Measurements from ENCODE around the gene PSMG1. TPM values are rescaled to one million over a fixed set of nuclear protein-coding genes. Genes with fewer than 3 reads are reported as not detected.
"Not testable (repeated sequence)": the region's sequence is repeated elsewhere in the genome, so short reads cannot be mapped to it uniquely, and the experiment has no call there.

PSMG1 gene
- total RNA-seq, 1 donor from 2014 or later, result 35.0 TPM

DNA sequence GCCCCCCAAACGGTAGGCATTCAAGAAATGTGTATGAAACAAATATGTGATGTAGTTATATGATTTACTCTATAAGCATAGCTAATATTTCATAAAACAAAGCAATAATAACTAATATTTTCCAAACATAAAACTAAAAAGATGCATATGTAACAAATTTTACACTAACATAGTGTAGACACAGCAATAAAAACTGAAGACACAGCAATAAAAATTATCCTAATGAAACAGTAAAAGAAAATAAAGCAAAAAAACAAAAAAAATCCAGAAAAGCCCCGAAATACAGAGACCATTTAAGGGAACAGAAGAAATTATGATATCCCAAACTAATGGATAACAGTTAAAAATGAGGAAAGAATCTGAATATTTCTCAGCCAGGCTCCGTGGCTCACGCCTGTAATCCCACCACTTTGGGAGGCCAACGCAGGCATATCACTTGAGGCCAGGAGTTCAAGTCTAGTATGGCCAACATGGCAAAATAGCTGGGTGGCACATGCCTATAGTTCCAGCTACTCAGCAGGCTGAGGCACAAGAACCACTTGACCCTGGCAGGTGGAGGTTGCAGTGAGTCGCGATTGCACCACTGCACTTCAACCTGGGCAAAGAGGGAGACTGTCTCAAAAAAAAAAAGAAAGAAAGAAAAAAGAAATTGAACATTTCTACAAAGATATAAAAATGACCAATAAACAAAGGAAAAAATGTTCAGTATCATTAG, 38.2 kb upstream of the PSMG1 start:
- H3K4me1 Mint-ChIP-seq (ENCODE audit: low read depth), result peaks cover 20% of the 10 kb centered on the region
- H3K27me3 Mint-ChIP-seq, result no peaks in the 10 kb centered on the region
- H3K27ac Mint-ChIP-seq, result no peak overlapping the region
- H3K9me3 Mint-ChIP-seq (ENCODE audit: low read depth), result no peaks in the 10 kb centered on the region
- no peak overlapping the region for H3K4me3 Mint-ChIP-seq (ENCODE audit: low read depth)
- TF ChIP-seq, protein P1, sequence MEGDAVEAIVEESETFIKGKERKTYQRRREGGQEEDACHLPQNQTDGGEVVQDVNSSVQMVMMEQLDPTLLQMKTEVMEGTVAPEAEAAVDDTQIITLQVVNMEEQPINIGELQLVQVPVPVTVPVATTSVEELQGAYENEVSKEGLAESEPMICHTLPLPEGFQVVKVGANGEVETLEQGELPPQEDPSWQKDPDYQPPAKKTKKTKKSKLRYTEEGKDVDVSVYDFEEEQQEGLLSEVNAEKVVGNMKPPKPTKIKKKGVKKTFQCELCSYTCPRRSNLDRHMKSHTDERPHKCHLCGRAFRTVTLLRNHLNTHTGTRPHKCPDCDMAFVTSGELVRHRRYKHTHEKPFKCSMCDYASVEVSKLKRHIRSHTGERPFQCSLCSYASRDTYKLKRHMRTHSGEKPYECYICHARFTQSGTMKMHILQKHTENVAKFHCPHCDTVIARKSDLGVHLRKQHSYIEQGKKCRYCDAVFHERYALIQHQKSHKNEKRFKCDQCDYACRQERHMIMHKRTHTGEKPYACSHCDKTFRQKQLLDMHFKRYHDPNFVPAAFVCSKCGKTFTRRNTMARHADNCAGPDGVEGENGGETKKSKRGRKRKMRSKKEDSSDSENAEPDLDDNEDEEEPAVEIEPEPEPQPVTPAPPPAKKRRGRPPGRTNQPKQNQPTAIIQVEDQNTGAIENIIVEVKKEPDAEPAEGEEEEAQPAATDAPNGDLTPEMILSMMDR (IDR thresholded peaks at IDR 0.05; ENCODE audit: unreplicated experiment), result no peak
- DNase-seq (ENCODE audit: low spot score, unreplicated experiment), result no peak
- peaks cover 29% of the 10 kb centered on the region for H3K36me3 Mint-ChIP-seq (ENCODE audit: insufficient read depth)

GRCh38 chr21:39220875-39221274, 37.6 kb upstream of the PSMG1 start:
- not testable (repeated sequence) for H3K27me3 Mint-ChIP-seq
- H3K36me3 Mint-ChIP-seq (ENCODE audit: insufficient read depth), result peaks cover 26% of the 10 kb centered on the region

DNA sequence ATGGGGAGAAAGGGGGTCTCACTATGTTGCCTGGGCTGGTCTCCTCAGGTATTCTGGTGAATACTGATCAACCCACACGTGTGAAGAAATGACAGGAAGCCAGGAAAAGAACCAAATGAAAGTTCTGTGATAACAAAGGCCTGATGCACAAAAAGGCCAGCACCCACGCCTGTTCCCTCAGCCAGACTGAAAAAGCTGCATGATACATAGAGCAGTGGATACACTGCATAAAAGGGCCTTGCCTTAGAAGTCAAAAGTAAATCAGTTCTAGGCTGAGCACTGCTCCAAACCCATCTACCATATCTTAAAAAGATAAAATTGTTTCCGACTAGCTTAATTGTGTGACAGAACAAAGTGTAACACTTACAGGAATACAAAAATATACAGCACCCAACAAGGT, 36.9 kb upstream of the PSMG1 start:
- peaks cover 23% of the 10 kb centered on the region for H3K4me1 Mint-ChIP-seq (ENCODE audit: low read depth)
- H3K36me3 Mint-ChIP-seq (ENCODE audit: insufficient read depth), result peaks cover 28% of the 10 kb centered on the region
- no peaks in the 10 kb centered on the region for H3K9me3 Mint-ChIP-seq (ENCODE audit: low read depth)
- TF ChIP-seq, protein P1 (IDR thresholded peaks at IDR 0.05; ENCODE audit: unreplicated experiment), result no peak
- no peak overlapping the region for H3K27ac Mint-ChIP-seq
- no peak for DNase-seq (ENCODE audit: low spot score, unreplicated experiment)
- H3K4me3 Mint-ChIP-seq (ENCODE audit: low read depth), result no peak overlapping the region
- H3K27me3 Mint-ChIP-seq, result no peaks in the 10 kb centered on the region

More at GRCh38 chr21:39220875-39221274, 37.6 kb upstream of the PSMG1 start:
- not testable (repeated sequence) for H3K9me3 Mint-ChIP-seq (ENCODE audit: low read depth); H3K27ac Mint-ChIP-seq; H3K4me3 Mint-ChIP-seq (ENCODE audit: low read depth); DNase-seq (ENCODE audit: low spot score, unreplicated experiment)
- peaks cover 23% of the 10 kb centered on the region for H3K4me1 Mint-ChIP-seq (ENCODE audit: low read depth)

GRCh38 chr21:39218082-39218409, 34.8 kb upstream of the PSMG1 start:
- Mint-ChIP-seq H3K27ac (no peak overlapping the region), H3K4me1 (ENCODE audit: low read depth) (peaks cover 21% of the 10 kb centered on the region), H3K9me3 (ENCODE audit: low read depth) (no peaks in the 10 kb centered on the region)

GRCh38 chr21:39217356-39218081, 34.3 kb upstream of the PSMG1 start:
- no peak for DNase-seq (ENCODE audit: low spot score, unreplicated experiment)
- Mint-ChIP-seq H3K27me3 (no peaks in the 10 kb centered on the region), H3K27ac (peak overlapping the region; percentile 12), H3K9me3 (ENCODE audit: low read depth) (no peaks in the 10 kb centered on the region), H3K4me1 (ENCODE audit: low read depth) (peaks cover 21% of the 10 kb centered on the region), H3K4me3 (ENCODE audit: low read depth) (no peak overlapping the region), H3K36me3 (ENCODE audit: insufficient read depth) (peaks cover 21% of the 10 kb centered on the region)
- TF ChIP-seq, protein P1 (IDR thresholded peaks at IDR 0.05; ENCODE audit: unreplicated experiment), result no peak

More at GRCh38 chr21:39218082-39218409, 34.8 kb upstream of the PSMG1 start:
- no peak for DNase-seq (ENCODE audit: low spot score, unreplicated experiment)
- TF ChIP-seq, protein P1 (IDR thresholded peaks at IDR 0.05; ENCODE audit: unreplicated experiment), result no peak
- H3K36me3 Mint-ChIP-seq (ENCODE audit: insufficient read depth), result peaks cover 23% of the 10 kb centered on the region
- H3K4me3 Mint-ChIP-seq (ENCODE audit: low read depth), result no peak overlapping the region
- no peaks in the 10 kb centered on the region for H3K27me3 Mint-ChIP-seq
